Endothelial cell of umbilical vein (primary cell): ENCODE data around the gene TRIM59. TPM values are rescaled to one million over a fixed set of nuclear protein-coding genes. Genes with fewer than 3 reads are reported as not detected.

Experiments
- BruUV-seq: library from RNA; stranded (reverse); fragments of 400-500 nt; replicated peaks from 2 replicates; lab custom pipeline; 2021; lab: Mats Ljungman, UMichigan
- CTCF ChIA-PET: fragments of 300-600, 350-600 bp; sonication (Branson Sonifier 250); formaldehyde crosslinking; loops from one replicate; lab custom pipeline; 2021; ENCODE audit warnings: antibody characterized with exemption, inconsistent platforms; lab: Charles Lee
- POLR2A ChIA-PET: fragments of 300-600, 350-600 bp; sonication (Branson Sonifier 250); formaldehyde crosslinking; loops from one replicate; lab custom pipeline; 2021; ENCODE audit warnings: antibody characterized with exemption, inconsistent platforms; lab: Charles Lee
- DNase-seq: peaks from one replicate; pipeline ENCODE4 v3.0.0-alpha.2; 2011; ENCODE audit warnings: low read depth, low spot score
- FAIRE-seq: peaks from 2 replicates; lab custom pipeline; 2011; peaks lifted over from hg19 to GRCh38; lab: Jason Lieb, UNC
- H2AFZ ChIP-seq: 2 replicates; pipeline ENCODE4 v1.6.0; 2012; ENCODE audit warnings: low read depth, low read length, control low read depth, inconsistent platforms
- H3K27ac ChIP-seq: 2 replicates; pipeline ENCODE4 v1.5.1; 2011; ENCODE audit warnings: low read depth, mild to moderate bottlenecking, control low read depth, low read length, moderate library complexity; ENCODE audit not compliant: insufficient read depth
- H3K27me3 ChIP-seq, 2 experiments: 2 replicates each; pipeline versions ENCODE4 v1.6.0 to v1.6.1; 2011; ENCODE audit warnings: low read length in 2 of 2, mixed read lengths in 1 of 2; ENCODE audit not compliant: control insufficient read depth in 2 of 2, insufficient read depth in 2 of 2
- H3K36me3 ChIP-seq, 2 experiments: 2 replicates in 1 of 2; 3 replicates in 1 of 2; pipeline ENCODE4 v1.5.1; 2011; ENCODE audit warnings: low read length in 2 of 2, mild to moderate bottlenecking in 1 of 2, moderate library complexity in 1 of 2; ENCODE audit not compliant: control insufficient read depth in 2 of 2, insufficient read depth in 2 of 2; ENCODE audit errors: extremely low read depth in 1 of 2
- H3K4me1 ChIP-seq: 3 replicates; pipeline ENCODE4 v1.5.1; 2011; ENCODE audit warnings: mild to moderate bottlenecking, low read length; ENCODE audit not compliant: control insufficient read depth, insufficient read depth; ENCODE audit errors: extremely low read depth
- H3K4me2 ChIP-seq: 2 replicates; pipeline ENCODE4 v1.6.1; 2011; ENCODE audit warnings: low read length, control low read depth, mixed read lengths; ENCODE audit not compliant: insufficient read depth
- H3K4me3 ChIP-seq, 3 experiments: fragments of 200-600 bp in 1 of 3; sonication (generic), shearing (Covaris generic) in 1 of 3; replicated peaks in 1 of 3; 2 replicates each; pipeline ENCODE4 v1.5.1; 2011 to 2016; ENCODE audit warnings: control low read depth in 3 of 3, low read length in 3 of 3, mild to moderate bottlenecking in 2 of 3, inconsistent platforms in 1 of 3, low read depth in 1 of 3, moderate library complexity in 1 of 3; ENCODE audit not compliant: insufficient read depth in 1 of 3
- H3K79me2 ChIP-seq: 2 replicates; pipeline ENCODE4 v1.6.0; 2012; ENCODE audit warnings: low read length, inconsistent platforms; ENCODE audit not compliant: control insufficient read depth, insufficient read depth
- H3K9ac ChIP-seq: replicated peaks from 2 replicates; pipeline ENCODE3; 2011; ENCODE audit warnings: low read length, control low read depth; ENCODE audit not compliant: insufficient read depth; ENCODE audit errors: extremely low read depth
- H3K9me1 ChIP-seq: replicated peaks from 3 replicates; pipeline ENCODE4 v1.6.0; 2011; ENCODE audit warnings: mild to moderate bottlenecking, low read length; ENCODE audit not compliant: control insufficient read depth, insufficient read depth; ENCODE audit errors: extremely low read depth
- H3K9me3 ChIP-seq: replicated peaks from 2 replicates; pipeline ENCODE4 v1.5.1; 2012; ENCODE audit warnings: low read length, inconsistent platforms; ENCODE audit not compliant: control insufficient read depth, insufficient read depth
- H4K20me1 ChIP-seq: replicated peaks from 2 replicates; pipeline ENCODE3; 2011; ENCODE audit warnings: mild to moderate bottlenecking, low read length; ENCODE audit not compliant: control insufficient read depth, insufficient read depth; ENCODE audit errors: extremely low read depth
- CTCF ChIP-seq, 2 donors: IDR thresholded peaks; 1 replicate in 1 of 2; 2 replicates in 1 of 2; pipeline ENCODE4 v1.5.1; 2011; ENCODE audit warnings: low read length in 2 of 2, mild to moderate bottlenecking in 2 of 2, moderate library complexity in 2 of 2, control low read depth in 1 of 2, inconsistent platforms in 1 of 2, low read depth in 1 of 2; ENCODE audit not compliant: insufficient read depth in 1 of 2; ENCODE audit errors: extremely low read depth in 1 of 2
- EZH2 ChIP-seq: IDR thresholded peaks from 2 replicates; pipeline ENCODE4 v1.6.1; 2012; ENCODE audit warnings: borderline replicate concordance, low read depth, mild to moderate bottlenecking, moderate library complexity, low read length, inconsistent platforms; ENCODE audit not compliant: severe bottlenecking
- FOS ChIP-seq: IDR thresholded peaks from 2 replicates; pipeline ENCODE4 v1.6.1; 2011; ENCODE audit warnings: mild to moderate bottlenecking, low read length, moderate library complexity, borderline replicate concordance; ENCODE audit not compliant: insufficient read depth
- GATA2 ChIP-seq: IDR thresholded peaks from 2 replicates; pipeline ENCODE4 v1.7.0; 2011; ENCODE audit warnings: low read depth, mild to moderate bottlenecking, moderate library complexity, mixed read lengths, low read length; ENCODE audit not compliant: insufficient read length, insufficient read depth
- JUN ChIP-seq: IDR thresholded peaks from 2 replicates; pipeline ENCODE4 v1.6.1; 2011; ENCODE audit warnings: borderline replicate concordance, low read depth; ENCODE audit not compliant: insufficient read length, insufficient read depth
- MAX ChIP-seq: IDR thresholded peaks from 2 replicates; pipeline ENCODE4 v1.6.1; 2011; ENCODE audit not compliant: insufficient read depth, insufficient read length
- MYC ChIP-seq: IDR thresholded peaks from one replicate; pipeline ENCODE4 v1.6.1; 2011; ENCODE audit warnings: mild to moderate bottlenecking, low read depth, low read length
- POLR2A ChIP-seq: IDR thresholded peaks from 2 replicates; pipeline ENCODE4 v1.6.1; 2012; ENCODE audit warnings: low read depth, mild to moderate bottlenecking, control low read depth, low read length
- POLR2AphosphoS5 ChIP-seq: IDR thresholded peaks from 2 replicates; pipeline ENCODE4 v1.6.1; 2012; ENCODE audit warnings: low read depth, mild to moderate bottlenecking, control low read depth, low read length, moderate library complexity; ENCODE audit not compliant: insufficient read depth
- dilution Hi-C: fragments of 300-500 bp; cut with MboI; formaldehyde crosslinking; loops from one replicate; pipeline ENCODE4 v1.15.0; 2019; ENCODE audit warnings: low sequenced_read_pairs; ENCODE audit not compliant: extremely low pct_ligation_motif_present
- intact Hi-C: fragments of 100-400 bp; cut with micrococcal nuclease; formaldehyde crosslinking; loops from one replicate; pipeline ENCODE4 v1.10.0; 2022
- polyA plus RNA-seq, 4 experiments: library from polyadenylated mRNA; depleted of rRNA in 3 of 4; stranded (reverse) in 3 of 4; unstranded in 1 of 4; fragments of >200 nt; gene quantifications; 2 replicates each; pipeline versions ENCODE4 v1.2.1 to v1.2.3, GENCODE V29; 2011 to 2012; ENCODE audit warnings: missing spikeins in 1 of 4
- total RNA-seq: library from RNA; stranded (reverse); gene quantifications from 2 replicates; pipeline ENCODE4 v1.2.3, GENCODE V29; 2021

Gene TRIM59
- total and polyA plus RNA-seq, 2 donors (not counting 3 experiments of a cell fraction or from before 2014, with no cell fraction given) = 6.8 to 33.0 TPM

GRCh38 chr3:160400030-160400701, 49.4 kb downstream of the TRIM59 start:
- peaks cover 68% of the 10 kb centered on the region for H3K79me2 ChIP-seq
- no peaks in the 10 kb centered on the region for H3K9me3 ChIP-seq
- CTCF ChIA-PET = interaction anchor here (1.2 to 1.3 kb wide), 3 partner anchors 9 to 237 kb away, joined by 5 read pairs; no protein-coding TSS in a partner anchor
- no peaks in the 10 kb centered on the region for H3K27me3 ChIP-seq
- H2AFZ ChIP-seq = peak overlapping the region; percentile 37
- H3K4me2 ChIP-seq = peak overlapping the region; percentile 99
- peaks cover 0 to 7% of the 10 kb centered on the region in 2 experiments for H3K36me3 ChIP-seq
- peak overlapping the region; percentile 77 to 79 (median 78) for H3K4me3 ChIP-seq
- H3K27ac ChIP-seq = peak overlapping the region; percentile 76
- POLR2A ChIA-PET = interaction anchor here (1.0 kb wide), 1 partner anchor 180 kb away, joined by 3 read pairs; no protein-coding TSS in a partner anchor
- DNase-seq (peak; percentile 78), FAIRE-seq (no peak)
- dilution Hi-C loops = no loop called here
- intact Hi-C loops = loop anchor here (2.0 to 10.0 kb wide), 4 partner anchors 357 to 635 kb away; partner anchors contain the start of gene PPM1L
- peaks cover 24% of the 10 kb centered on the region for H3K4me1 ChIP-seq
- H3K9ac ChIP-seq = peak overlapping the region; percentile 84
- H3K9me1 ChIP-seq = no peaks in the 10 kb centered on the region
- H4K20me1 ChIP-seq = no peaks in the 10 kb centered on the region
- BruUV-seq = no TSS peak
- no peak for TF ChIP-seq CTCF (IDR thresholded peaks at IDR 0.05; ENCODE audit: extremely low read depth in 1 of 2, insufficient read depth in 1 of 2, low read depth in 1 of 2, low read length in 2 of 2)
- TF ChIP-seq POLR2A = no peak
- no peak for TF ChIP-seq MYC
- no peak for TF ChIP-seq MAX
- TF ChIP-seq POLR2AphosphoS5 = no peak
- no peak for TF ChIP-seq FOS
- TF ChIP-seq GATA2 = no peak
- TF ChIP-seq EZH2 = no peak
- TF ChIP-seq JUN = no peak
